Osteoblast (primary cell): ENCODE data around the gene CCDC172. TPM values are rescaled to one million over a fixed set of nuclear protein-coding genes. Genes with fewer than 3 reads are reported as not detected.

Experiments
- DNase-seq: peaks from one replicate; pipeline ENCODE4 v3.0.0; 2011; ENCODE audit warnings: low spot score, mixed read lengths; ENCODE audit not compliant: insufficient read length; ENCODE audit errors: missing footprints
- H2AFZ ChIP-seq: 2 replicates; pipeline ENCODE4 v1.6.0; 2011; ENCODE audit warnings: mild to moderate bottlenecking, low read length
- H3K27ac ChIP-seq: 2 replicates; pipeline ENCODE4 v1.5.1; 2011; ENCODE audit warnings: mild to moderate bottlenecking, low read depth, low read length, moderate library complexity
- H3K27me3 ChIP-seq: 2 replicates; pipeline ENCODE4 v1.6.0; 2012; ENCODE audit warnings: mild to moderate bottlenecking, control low read depth, inconsistent platforms, low read length, moderate library complexity; ENCODE audit not compliant: insufficient read depth
- H3K36me3 ChIP-seq: 2 replicates; pipeline ENCODE4 v1.5.1; 2011; ENCODE audit warnings: mild to moderate bottlenecking, low read length, control low read depth, moderate library complexity; ENCODE audit not compliant: insufficient read depth
- H3K4me1 ChIP-seq: 2 replicates; pipeline ENCODE4 v1.5.1; 2011; ENCODE audit warnings: mild to moderate bottlenecking, low read length, control low read depth, moderate library complexity; ENCODE audit not compliant: insufficient read depth
- H3K4me2 ChIP-seq: 2 replicates; pipeline ENCODE4 v1.6.0; 2011; ENCODE audit warnings: mild to moderate bottlenecking, low read length; ENCODE audit not compliant: insufficient read depth
- H3K4me3 ChIP-seq: fragments of 200-600 bp; sonication (generic); 3 replicates; pipeline ENCODE4 v1.5.1; 2012; ENCODE audit warnings: mild to moderate bottlenecking, low read length, inconsistent platforms; ENCODE audit not compliant: insufficient read depth
- H3K79me2 ChIP-seq: 2 replicates; pipeline ENCODE4 v1.6.0; 2012; ENCODE audit warnings: mild to moderate bottlenecking, low read length, control low read depth, inconsistent platforms; ENCODE audit not compliant: insufficient read depth
- H3K9me3 ChIP-seq: 2 replicates; pipeline ENCODE4 v1.5.1; 2011; ENCODE audit warnings: low read depth, low read length, control low read depth
- H4K20me1 ChIP-seq: 2 replicates; pipeline ENCODE4 v1.6.0; 2012; ENCODE audit warnings: mild to moderate bottlenecking, low read length, control low read depth; ENCODE audit not compliant: insufficient read depth
- CTCF ChIP-seq: IDR thresholded peaks from 2 replicates; pipeline ENCODE4 v1.5.1; 2011; ENCODE audit warnings: mild to moderate bottlenecking, low read depth, low read length, moderate library complexity; ENCODE audit errors: extremely low read depth
- total RNA-seq: library from RNA; depleted of rRNA; stranded (reverse); fragments of >200 nt; gene quantifications from 2 replicates; pipeline ENCODE4 v1.2.3, GENCODE V29; 2012

CCDC172 gene
- not detected in 2 replicates for total RNA-seq

- DNase-seq, result peak; percentile 22
- no peak within 1 kb of the TSS for H3K4me3 ChIP-seq
- no peaks in the 10 kb centered on the region for H3K4me1 ChIP-seq
- H2AFZ ChIP-seq, result peak within 1 kb of the TSS; percentile 29
- H3K36me3 ChIP-seq, result no peaks in the 10 kb centered on the region
- no peak for TF ChIP-seq CTCF
- no peaks in the 10 kb centered on the region for H4K20me1 ChIP-seq
- no peaks in the 10 kb centered on the region for H3K9me3 ChIP-seq
- no peak within 1 kb of the TSS for H3K4me2 ChIP-seq
- H3K27ac ChIP-seq, result no peak within 1 kb of the TSS
- no peaks in the 10 kb centered on the region for H3K79me2 ChIP-seq
- H3K27me3 ChIP-seq, result no peaks in the 10 kb centered on the region
These were observed at the start of gene CCDC172 for GRCh38 chr10:116324227-116324950. Gene CCDC172, plus strand, starts transcription at chr10:116324448. Its CDS starts 564 bp downstream, at chr10:116325012.

- Histone ChIP-seq H3K4me2 (no peak overlapping the region), H3K4me1 (peaks cover 16% of the 10 kb centered on the region), H2AFZ (no peak overlapping the region), H3K4me3 (no peak overlapping the region), H3K27ac (no peak overlapping the region), H3K79me2 (no peaks in the 10 kb centered on the region), H3K36me3 (no peaks in the 10 kb centered on the region), H4K20me1 (no peaks in the 10 kb centered on the region), H3K27me3 (peaks cover 32% of the 10 kb centered on the region), H3K9me3 (no peaks in the 10 kb centered on the region)
- no peak for TF ChIP-seq CTCF
- peak; percentile 66 for DNase-seq
These were observed 47.3 kb upstream of the CCDC172 start for GRCh38 chr10:116276981-116277380.

- Histone ChIP-seq H2AFZ (peak overlapping the region; percentile 36), H3K9me3 (no peaks in the 10 kb centered on the region), H3K4me2 (peak overlapping the region; percentile 0), H3K27me3 (peaks cover 20% of the 10 kb centered on the region), H3K79me2 (no peaks in the 10 kb centered on the region), H3K4me3 (no peak overlapping the region), H3K27ac (no peak overlapping the region), H4K20me1 (no peaks in the 10 kb centered on the region), H3K4me1 (peaks cover 6% of the 10 kb centered on the region), H3K36me3 (no peaks in the 10 kb centered on the region)
- DNase-seq, result peak; percentile 83
- no peak for TF ChIP-seq CTCF
These were observed 45.4 kb upstream of the CCDC172 start for GRCh38 chr10:116278846-116279245.

- peaks cover 3% of the 10 kb centered on the region for H3K4me1 ChIP-seq
- H3K36me3 ChIP-seq, result no peaks in the 10 kb centered on the region
- no peak overlapping the region for H3K4me3 ChIP-seq
- DNase-seq, result no peak
- TF ChIP-seq CTCF, result no peak
- no peaks in the 10 kb centered on the region for H4K20me1 ChIP-seq
- H3K4me2 ChIP-seq, result no peak overlapping the region
- H3K27me3 ChIP-seq, result no peaks in the 10 kb centered on the region
- no peak overlapping the region for H2AFZ ChIP-seq
- H3K9me3 ChIP-seq, result no peaks in the 10 kb centered on the region
- no peak overlapping the region for H3K27ac ChIP-seq
- H3K79me2 ChIP-seq, result no peaks in the 10 kb centered on the region
These were observed 42.5 kb upstream of the CCDC172 start for GRCh38 chr10:116281775-116282174.
